VCaP (cell line): Measurements from ENCODE around the gene C19orf85.
"Not testable (repeated sequence)": the region's sequence is repeated elsewhere in the genome, so short reads cannot be mapped to it uniquely, and the experiment has no call there.

ENCODE experiments used
- H3K27ac ChIP-seq: fragments of 450-650 bp; 2 replicates; pipeline ENCODE4 v1.5.1; 2017
- CTCF ChIP-seq: fragments of 450-650 bp; conservative IDR thresholded peaks from 2 replicates; pipeline ENCODE4 v1.5.1; 2017; ENCODE audit warnings: mild to moderate bottlenecking, moderate library complexity

The C19orf85 gene

DNA sequence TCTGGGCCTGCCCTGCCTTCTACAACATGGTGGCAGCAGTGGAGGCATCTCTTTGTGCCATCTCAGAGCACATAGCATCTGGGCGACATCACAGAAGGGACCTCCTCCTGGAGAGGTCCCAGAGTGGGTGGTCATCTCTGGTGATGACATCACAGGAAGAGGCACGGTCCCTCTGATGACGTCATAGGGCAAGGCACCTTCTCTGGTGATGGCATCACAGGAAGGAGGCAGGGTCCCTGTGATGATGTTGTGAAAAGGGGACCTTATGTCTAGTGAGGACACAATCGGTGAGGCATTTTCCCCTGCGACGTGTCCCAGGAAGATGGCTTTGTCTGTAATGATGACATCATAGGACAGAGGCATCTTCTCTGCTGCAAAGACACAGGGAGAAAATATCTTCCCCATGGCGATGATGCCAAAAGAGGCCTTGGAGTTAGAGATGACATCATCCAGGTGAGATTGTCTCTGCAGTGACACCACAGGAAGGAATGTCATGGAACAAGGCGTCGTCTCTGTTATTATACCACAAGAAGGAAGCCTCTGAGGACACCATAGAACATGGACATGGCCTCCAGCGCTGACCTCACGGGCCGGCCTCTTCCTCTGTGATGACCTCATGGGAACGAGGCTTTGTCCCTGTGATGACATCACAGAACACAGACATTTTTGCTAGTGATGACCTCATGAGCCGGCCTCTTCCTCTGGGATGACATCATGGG is 32.2 kb downstream of the C19orf85 start:
- TF ChIP-seq CTCF = no peak
- no peak overlapping the region for H3K27ac ChIP-seq

- H3K27ac ChIP-seq = no peak overlapping the region
- no peak for TF ChIP-seq CTCF
Observed at GRCh38 chr19:55431183-55431582, 33.4 kb downstream of the C19orf85 start.

DNA sequence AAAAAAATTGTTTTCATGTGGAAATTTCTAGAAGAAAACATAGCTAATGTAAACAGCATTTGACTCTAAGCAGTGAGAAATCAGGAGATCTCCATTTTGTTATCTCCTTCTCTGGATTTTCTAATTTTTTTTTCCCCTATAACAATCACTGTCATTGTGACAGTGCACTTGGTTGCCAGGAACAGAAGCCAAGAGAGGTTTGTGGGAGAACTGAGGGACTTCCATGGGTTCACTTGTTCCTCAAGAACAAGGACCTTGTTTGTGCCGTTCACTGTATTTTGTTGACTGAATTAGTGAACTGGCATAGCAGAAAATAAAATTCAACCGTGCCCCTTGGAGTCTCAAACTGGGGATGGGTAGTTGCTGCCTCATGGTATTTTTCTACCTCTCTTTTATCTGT is 38.5 kb downstream of the C19orf85 start:
- H3K27ac ChIP-seq = no peak overlapping the region
- no peak for TF ChIP-seq CTCF

- TF ChIP-seq CTCF = no peak
- H3K27ac ChIP-seq = no peak overlapping the region
Observed at GRCh38 chr19:55424518-55424917, 40.0 kb downstream of the C19orf85 start.

DNA sequence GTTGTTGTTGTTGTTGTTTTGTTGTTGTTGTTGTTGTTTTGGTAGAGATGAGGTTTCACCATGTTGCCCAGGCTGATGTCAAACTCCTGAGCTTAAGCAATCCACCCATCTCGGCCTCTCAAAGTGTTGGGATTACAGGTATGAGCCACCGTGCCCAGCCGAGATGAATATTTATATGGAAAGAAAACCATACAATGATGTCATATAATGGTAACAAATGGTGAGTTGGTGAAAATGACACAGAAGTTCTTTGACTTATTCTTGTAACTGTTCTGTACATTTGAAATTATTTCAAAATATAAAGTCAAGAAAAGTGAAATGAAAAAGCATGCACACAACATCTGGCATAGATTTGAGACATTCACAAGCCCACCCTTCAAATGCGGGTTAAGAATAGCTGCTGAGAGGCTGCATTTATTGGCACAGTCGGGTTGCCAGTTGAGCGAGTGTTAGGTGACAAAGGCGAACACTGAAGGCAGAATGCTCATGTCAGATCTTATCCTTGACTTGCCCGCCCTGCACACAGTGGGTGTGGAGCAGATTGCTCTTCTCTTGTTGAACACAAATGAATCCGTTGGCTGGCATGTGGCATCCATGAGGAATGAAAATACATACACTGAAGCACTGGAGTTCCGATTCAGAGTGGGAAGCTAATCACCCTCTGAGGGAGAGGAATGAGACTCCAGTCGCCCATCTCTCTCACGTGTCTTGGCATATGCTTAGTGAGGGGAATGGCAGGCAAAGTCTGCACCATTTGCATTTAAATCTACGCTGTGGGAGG is 41.1 kb downstream of the C19orf85 start:
- no peak overlapping the region for H3K27ac ChIP-seq
- TF ChIP-seq CTCF = no peak

DNA sequence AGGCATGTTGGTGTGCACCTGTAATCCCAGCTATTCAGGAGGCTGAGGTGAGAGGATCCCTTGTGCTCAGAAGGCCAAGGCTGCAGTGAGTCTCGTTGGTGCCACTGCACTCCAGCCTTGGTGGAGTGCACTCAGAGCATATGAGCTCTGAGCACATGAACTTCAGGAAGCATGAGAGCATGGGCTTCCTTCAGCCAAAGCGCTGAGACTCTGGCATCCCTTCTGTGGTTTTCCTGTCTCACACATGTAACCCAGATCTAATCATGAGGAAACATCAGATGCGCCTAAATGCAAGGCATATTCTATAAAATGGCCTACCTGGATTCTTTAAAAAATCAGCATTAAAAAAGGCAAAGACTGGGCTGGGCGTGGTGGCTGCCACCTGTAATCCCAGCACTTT is 43.3 kb downstream of the C19orf85 start:
- H3K27ac ChIP-seq = not testable (repeated sequence)

DNA sequence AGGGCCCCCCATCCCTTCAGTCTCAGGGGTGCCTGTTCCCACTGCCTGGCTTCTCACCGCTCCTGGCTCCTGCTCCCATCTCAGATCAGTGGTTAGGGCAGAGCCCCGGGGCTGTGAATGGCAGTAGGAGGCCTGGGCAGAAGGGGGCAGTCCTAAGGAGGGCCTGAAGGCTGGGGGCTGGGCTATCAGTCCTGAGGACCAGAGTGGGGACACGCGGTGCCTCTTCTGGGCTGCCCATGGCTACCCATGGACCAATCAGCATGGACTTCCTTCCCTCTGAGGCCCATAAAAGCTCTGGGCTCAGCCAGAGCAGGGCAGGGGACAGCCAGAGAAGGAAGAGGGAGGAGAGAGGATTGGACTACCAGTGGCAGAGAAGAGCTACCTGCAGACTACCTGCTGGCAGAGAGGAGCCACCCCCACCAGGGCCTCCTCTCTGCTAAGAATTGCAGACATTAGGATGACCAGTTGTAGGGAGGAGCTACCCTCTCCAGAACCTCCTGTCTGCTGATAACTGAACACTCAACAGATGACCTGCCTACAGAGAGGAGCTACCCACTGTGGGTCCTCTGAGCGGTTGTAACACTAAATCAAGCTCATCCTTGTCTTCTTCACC is 44.8 kb downstream of the C19orf85 start:
- no peak for TF ChIP-seq CTCF
- H3K27ac ChIP-seq = no peak overlapping the region
